ENCODE measurements around the gene ZNF592. TPM values are rescaled to one million over a fixed set of nuclear protein-coding genes. Genes with fewer than 3 reads are reported as not detected.

Gene ZNF592
- total and polyA plus RNA-seq, 2 of the 13 experiments (the other 11 are each of a cell fraction or from before 2014, with no cell fraction given), result 8.2 to 9.8 TPM

GRCh38 chr15:84840741-84841429 lies 92.5 kb downstream of the ZNF592 start (continued):
- TF ChIP-seq, protein P1, sequence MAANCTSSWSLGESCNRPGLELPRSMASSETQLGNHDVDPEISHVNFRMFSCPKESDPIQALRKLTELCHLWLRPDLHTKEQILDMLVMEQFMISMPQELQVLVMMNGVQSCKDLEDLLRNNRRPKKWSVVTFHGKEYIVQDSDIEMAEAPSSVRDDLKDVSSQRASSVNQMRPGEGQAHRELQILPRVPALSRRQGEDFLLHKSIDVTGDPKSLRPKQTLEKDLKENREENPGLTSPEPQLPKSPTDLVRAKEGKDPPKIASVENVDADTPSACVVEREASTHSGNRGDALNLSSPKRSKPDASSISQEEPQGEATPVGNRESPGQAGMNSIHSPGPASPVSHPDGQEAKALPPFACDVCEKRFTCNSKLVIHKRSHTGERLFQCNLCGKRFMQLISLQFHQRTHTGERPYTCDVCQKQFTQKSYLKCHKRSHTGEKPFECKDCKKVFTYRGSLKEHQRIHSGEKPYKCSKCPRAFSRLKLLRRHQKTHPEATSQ (CRISPR knock-in tag; IDR thresholded peaks at IDR 0.05; ENCODE audit: borderline replicate concordance), result no peak
- no peak for TF ChIP-seq SRSF1 (optimal IDR thresholded peaks at IDR 0.05; ENCODE audit: low read depth, low read length)
- TF ChIP-seq NFE2L1 (CRISPR knock-in tag; IDR thresholded peaks at IDR 0.05; ENCODE audit: borderline replicate concordance), result no peak
- no peak for TF ChIP-seq PHB2 (IDR thresholded peaks at IDR 0.05; ENCODE audit: partially characterized antibody)
- no peak for TF ChIP-seq MXI1 (IDR thresholded peaks at IDR 0.05; ENCODE audit: borderline replicate concordance, low read depth, low read length)
- no peak for TF ChIP-seq SIN3A (IDR thresholded peaks at IDR 0.05; ENCODE audit: borderline replicate concordance, low read depth, low read length)
- no peak for TF ChIP-seq JDP2 (CRISPR knock-in tag; IDR thresholded peaks at IDR 0.05; ENCODE audit: borderline replicate concordance)
- no peak for TF ChIP-seq ZNF253 (CRISPR knock-in tag; IDR thresholded peaks at IDR 0.05; ENCODE audit: borderline replicate concordance)
- no peak for TF ChIP-seq ZFP37 (CRISPR knock-in tag; IDR thresholded peaks at IDR 0.05; ENCODE audit: borderline replicate concordance)
- TF ChIP-seq ZNF17 (CRISPR knock-in tag; IDR thresholded peaks at IDR 0.05), result no peak
- TF ChIP-seq SOX6 (IDR thresholded peaks at IDR 0.05), result no peak
- 0 out of 2 replicates have a peak, but pooled peaks have one; percentile 22 for TF ChIP-seq SOX6 (CRISPR knock-in tag; IDR thresholded peaks at IDR 0.05)
- TF ChIP-seq TAF15 (IDR thresholded peaks at IDR 0.05; ENCODE audit: low read depth, low read length, poor library complexity, severe bottlenecking), result no peak
- TF ChIP-seq, protein P2, sequence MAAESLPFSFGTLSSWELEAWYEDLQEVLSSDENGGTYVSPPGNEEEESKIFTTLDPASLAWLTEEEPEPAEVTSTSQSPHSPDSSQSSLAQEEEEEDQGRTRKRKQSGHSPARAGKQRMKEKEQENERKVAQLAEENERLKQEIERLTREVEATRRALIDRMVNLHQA (CRISPR knock-in tag; IDR thresholded peaks at IDR 0.05), result no peak
- TF ChIP-seq HNRNPL (IDR thresholded peaks at IDR 0.05; ENCODE audit: low read depth, low read length), result peak; percentile 90
- TF ChIP-seq, protein P3, sequence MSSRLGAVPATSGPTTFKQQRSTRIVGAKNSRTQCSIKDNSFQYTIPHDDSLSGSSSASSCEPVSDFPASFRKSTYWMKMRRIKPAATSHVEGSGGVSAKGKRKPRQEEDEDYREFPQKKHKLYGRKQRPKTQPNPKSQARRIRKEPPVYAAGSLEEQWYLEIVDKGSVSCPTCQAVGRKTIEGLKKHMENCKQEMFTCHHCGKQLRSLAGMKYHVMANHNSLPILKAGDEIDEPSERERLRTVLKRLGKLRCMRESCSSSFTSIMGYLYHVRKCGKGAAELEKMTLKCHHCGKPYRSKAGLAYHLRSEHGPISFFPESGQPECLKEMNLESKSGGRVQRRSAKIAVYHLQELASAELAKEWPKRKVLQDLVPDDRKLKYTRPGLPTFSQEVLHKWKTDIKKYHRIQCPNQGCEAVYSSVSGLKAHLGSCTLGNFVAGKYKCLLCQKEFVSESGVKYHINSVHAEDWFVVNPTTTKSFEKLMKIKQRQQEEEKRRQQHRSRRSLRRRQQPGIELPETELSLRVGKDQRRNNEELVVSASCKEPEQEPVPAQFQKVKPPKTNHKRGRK (CRISPR knock-in tag; IDR thresholded peaks at IDR 0.05), result no peak
- TF ChIP-seq, protein P4, sequence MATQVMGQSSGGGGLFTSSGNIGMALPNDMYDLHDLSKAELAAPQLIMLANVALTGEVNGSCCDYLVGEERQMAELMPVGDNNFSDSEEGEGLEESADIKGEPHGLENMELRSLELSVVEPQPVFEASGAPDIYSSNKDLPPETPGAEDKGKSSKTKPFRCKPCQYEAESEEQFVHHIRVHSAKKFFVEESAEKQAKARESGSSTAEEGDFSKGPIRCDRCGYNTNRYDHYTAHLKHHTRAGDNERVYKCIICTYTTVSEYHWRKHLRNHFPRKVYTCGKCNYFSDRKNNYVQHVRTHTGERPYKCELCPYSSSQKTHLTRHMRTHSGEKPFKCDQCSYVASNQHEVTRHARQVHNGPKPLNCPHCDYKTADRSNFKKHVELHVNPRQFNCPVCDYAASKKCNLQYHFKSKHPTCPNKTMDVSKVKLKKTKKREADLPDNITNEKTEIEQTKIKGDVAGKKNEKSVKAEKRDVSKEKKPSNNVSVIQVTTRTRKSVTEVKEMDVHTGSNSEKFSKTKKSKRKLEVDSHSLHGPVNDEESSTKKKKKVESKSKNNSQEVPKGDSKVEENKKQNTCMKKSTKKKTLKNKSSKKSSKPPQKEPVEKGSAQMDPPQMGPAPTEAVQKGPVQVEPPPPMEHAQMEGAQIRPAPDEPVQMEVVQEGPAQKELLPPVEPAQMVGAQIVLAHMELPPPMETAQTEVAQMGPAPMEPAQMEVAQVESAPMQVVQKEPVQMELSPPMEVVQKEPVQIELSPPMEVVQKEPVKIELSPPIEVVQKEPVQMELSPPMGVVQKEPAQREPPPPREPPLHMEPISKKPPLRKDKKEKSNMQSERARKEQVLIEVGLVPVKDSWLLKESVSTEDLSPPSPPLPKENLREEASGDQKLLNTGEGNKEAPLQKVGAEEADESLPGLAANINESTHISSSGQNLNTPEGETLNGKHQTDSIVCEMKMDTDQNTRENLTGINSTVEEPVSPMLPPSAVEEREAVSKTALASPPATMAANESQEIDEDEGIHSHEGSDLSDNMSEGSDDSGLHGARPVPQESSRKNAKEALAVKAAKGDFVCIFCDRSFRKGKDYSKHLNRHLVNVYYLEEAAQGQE (IDR thresholded peaks at IDR 0.05; ENCODE audit: borderline replicate concordance in 1 of 2, low read depth in 1 of 2, low read length in 2 of 2), result no peak
- TF ChIP-seq EP300 (IDR thresholded peaks at IDR 0.05; ENCODE audit: low read depth in 2 of 2, low read length in 2 of 2), result peak in 1 of 2 experiments; percentile 22; a peak in 2 of 4 replicates
- no peak for TF ChIP-seq EP300 (CRISPR knock-in tag; IDR thresholded peaks at IDR 0.05; ENCODE audit: borderline replicate concordance)
- TF ChIP-seq GABPA (IDR thresholded peaks at IDR 0.05; ENCODE audit: low read depth, low read length), result no peak
- no peak for TF ChIP-seq GABPA (CRISPR knock-in tag; IDR thresholded peaks at IDR 0.05; ENCODE audit: low read depth)
